Suppressor macrophage treated with lipopolysaccharide for 4 hours (primary cell): ENCODE measurements around the gene TMC1.

Source experiments
- DNase-seq: peaks from one replicate; pipeline ENCODE4 v3.0.0-alpha.2; 2020

The TMC1 gene

DNA sequence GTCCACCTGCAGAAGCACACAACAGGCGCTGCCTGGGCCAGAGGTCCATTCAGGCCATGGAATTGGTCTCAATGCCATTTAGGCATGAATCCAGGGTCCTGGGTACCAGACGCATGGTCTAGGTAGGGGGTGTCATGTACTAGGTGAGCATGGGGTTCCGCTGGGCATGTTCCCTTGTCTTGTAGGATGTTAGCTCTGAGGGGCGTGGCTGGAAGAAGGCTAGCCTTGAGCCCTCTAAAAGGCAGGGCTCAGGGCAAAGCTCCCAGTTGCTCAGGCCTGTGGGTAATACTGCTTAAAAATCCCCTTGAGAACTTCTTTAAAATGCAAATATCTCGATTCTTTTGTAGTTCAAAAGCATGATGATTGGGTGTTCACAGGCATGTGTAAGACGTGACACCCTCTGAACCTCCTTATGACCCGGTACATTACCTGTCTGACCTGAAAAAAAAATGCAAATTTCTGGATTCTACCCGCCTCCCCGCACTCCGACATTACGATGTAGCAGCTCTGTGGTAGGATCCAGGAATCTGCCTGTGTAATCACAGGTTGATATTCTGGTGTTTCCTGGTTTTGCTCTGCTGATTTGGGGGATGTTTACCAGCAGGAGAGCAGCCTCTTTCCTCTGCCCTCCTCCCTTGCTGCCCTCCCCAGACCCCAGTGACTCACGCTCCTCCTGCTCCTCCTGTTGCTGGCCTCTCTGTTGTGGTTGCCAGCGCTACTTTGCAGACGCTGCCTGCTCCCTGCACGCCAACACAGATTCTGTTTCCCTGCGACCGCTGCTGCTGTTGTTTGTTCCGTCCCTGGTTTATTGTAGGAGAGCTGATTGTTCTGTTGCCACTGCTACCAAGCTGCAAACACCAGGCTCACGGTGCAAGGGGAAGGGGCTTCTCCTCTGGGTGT lies 5.7 kb downstream of the TMC1 start:
- DNase-seq, result peak; percentile 77

GRCh38 chr9:72527801-72528195 lies 6.4 kb downstream of the TMC1 start:
- DNase-seq, result no peak

GRCh38 chr9:72529531-72529930 lies 8.1 kb downstream of the TMC1 start:
- DNase-seq, result no peak

GRCh38 chr9:72533322-72533721 lies 11.9 kb downstream of the TMC1 start:
- DNase-seq, result no peak

DNA sequence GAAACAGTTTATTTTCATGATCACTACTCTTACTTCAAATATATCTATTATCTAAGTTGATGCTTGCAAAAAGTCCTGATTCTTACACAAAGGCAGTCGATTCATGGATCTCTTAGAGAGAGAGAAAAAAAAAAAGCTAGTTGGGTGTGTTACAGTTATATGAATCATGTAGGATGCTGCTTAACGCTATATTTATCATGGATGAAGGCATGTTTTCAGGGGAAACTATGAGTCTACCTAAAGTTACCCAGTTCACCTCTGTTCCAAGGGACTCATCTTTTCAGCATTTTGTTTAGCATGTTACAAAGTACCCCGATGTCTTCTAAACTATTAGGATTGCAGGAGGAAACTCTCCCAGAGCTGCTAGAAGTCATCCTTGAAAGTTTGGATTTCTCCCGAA lies 13.5 kb downstream of the TMC1 start:
- DNase-seq, result no peak

DNA sequence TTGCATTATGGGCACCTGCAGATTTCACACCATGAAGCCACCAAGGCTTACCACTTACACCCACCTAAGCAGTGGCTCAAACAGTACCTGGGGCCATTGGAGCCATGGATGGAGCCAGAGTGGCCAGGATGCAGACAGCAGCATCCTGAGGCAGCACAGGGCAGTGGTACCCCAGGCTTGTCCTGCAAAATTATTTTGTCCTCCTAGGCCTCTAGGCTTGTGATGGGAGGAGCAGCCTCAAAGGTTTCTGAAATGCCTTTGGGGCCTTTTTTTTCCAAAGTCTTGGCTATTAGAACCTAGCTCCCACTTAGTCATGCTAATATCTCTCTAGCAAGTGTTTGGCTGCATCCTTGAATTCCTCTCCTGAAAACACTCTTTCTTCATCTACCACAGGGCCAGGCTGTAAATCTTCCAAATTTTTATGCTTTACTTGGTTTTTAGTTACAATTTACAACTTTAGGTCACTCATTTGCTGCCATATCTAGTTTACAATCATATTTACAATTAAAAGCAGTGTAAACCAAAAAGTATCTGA lies 15.7 kb downstream of the TMC1 start:
- DNase-seq, result no peak

DNA sequence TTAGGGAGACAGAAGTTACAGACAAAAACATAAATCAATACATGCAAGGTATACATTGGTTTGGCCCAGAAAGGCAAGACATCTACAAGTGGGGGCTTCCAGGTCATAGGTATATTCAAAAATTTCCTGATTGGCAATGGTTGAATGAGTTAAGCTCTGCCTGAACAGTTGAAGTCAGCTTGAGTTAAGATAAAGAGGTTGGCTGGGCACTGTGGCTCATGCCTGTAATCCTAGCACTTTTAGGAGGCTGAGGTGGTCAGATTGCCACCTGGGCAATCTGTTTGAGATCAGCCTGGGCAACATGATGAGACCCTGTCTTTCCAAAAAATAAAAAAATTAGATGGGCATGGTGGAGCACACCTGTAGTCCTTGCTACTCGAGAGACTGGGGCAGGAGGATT lies 16.3 kb downstream of the TMC1 start:
- DNase-seq, result no peak

GRCh38 chr9:72538921-72539702 lies 17.7 kb downstream of the TMC1 start:
- DNase-seq, result no peak

DNA sequence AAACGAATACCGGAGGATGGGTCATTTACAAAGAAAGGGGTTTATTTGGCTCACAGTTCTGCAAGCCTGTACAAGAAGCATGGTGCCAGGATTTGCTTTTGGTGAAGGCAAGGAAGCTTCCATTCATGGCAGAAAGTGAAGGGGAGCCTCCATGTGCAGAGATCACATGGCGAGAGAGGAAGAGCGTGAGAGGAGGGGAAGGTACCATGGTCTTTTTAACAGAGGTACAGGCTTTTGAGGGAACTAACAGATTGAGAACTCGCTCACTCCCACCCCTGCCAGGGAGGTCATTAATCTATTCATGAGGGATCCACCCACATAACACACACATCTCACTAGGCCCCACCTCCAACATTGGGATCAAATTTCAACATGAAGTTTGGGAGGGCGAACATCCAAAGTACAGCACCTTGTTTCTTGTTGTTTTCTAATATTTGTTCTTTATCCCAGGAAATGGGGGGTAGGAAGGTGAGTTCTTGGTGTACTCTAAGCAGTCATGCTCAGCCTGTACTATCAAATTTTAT lies 18.5 kb downstream of the TMC1 start:
- no peak for DNase-seq

GRCh38 chr9:72540348-72540873 lies 19.0 kb downstream of the TMC1 start:
- DNase-seq, result peak; percentile 47

- peak; percentile 17 for DNase-seq
Measured at GRCh38 chr9:72542537-72542833, 21.1 kb downstream of the TMC1 start.

DNA sequence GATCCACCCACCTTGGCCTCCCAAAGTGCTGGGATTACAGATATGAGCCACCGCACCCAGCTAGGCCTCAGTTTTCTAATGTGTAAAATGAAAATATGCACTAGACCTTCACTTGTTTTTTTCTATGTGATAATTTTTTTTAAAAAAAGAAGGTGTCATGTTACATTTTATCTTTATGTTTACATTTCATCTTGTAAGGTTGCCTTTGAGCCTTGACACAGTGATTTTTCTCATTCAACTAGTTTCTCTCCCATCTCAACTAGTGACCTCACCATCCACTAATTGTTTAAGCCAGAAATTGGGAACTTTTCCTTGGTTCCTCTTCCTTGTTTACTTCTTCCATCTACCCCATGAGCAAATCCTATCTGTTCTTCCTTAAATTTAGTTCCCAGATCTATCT lies 21.5 kb downstream of the TMC1 start:
- DNase-seq, result no peak

DNA sequence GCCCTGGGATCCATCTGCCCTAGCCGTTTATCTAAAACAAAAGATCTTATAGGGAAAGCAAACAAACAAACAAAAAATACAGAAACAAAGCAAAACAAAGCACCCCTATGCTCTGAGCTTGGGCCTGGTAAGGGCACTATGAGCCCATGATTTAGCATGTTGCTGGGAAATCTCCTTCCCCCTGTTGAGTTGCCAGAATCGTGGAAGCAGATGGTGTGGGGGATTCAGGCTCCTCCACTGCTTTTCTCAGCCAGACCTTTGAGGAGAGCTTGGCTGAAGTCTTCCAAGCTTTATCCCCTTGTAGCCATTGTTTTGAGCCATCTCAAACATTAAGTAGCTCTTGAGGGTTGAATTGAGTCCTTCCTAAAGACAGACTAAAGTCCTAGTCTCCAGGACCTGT lies 29.9 kb downstream of the TMC1 start:
- DNase-seq, result no peak

- no peak for DNase-seq
Measured at GRCh38 chr9:72552356-72552755, 30.9 kb downstream of the TMC1 start.

- no peak for DNase-seq
Measured at GRCh38 chr9:72554221-72554641, 32.8 kb downstream of the TMC1 start.

DNA sequence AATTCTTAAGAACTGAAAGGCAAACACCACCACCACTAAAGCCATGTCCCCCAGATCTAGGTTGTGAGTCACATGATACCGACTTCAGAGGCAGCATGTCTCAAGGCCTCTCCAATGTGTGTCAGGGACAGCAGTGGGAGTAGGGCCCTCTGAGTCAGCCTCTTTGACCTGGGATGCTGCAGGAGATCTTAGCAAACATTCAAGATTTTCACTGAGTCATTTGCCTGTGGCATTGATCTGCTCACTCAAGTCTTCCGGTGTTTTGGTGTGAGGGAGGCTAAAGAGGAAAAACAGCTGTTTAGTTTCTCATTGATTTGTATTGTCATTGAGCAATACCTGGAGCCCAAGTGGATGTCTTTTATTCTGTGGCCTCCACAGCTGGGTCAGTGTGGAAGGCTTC lies 36.1 kb downstream of the TMC1 start:
- peak; percentile 88 for DNase-seq

DNA sequence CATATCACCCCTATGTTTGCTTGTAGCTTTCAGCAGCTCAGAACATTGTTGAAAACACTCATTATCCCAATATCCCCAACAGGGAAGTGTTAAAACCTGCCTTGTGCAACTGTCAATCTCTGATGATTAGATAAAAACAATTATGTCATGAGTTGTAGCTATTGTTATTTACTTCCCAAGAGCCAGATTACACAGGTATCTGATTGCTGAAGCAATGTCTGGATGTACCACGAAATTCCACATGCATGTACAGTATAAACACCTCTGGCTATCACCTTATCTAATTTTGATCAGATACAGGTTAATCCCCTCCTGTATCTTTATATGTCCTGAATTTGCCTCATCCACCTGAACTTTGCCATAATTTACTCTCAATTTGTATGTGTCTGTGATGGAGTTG lies 38.7 kb downstream of the TMC1 start:
- DNase-seq, result no peak

- DNase-seq, result no peak
Measured at GRCh38 chr9:72563806-72564205, 42.4 kb downstream of the TMC1 start.

GRCh38 chr9:72564479-72565281 lies 43.3 kb downstream of the TMC1 start:
- peak; percentile 40 for DNase-seq

DNA sequence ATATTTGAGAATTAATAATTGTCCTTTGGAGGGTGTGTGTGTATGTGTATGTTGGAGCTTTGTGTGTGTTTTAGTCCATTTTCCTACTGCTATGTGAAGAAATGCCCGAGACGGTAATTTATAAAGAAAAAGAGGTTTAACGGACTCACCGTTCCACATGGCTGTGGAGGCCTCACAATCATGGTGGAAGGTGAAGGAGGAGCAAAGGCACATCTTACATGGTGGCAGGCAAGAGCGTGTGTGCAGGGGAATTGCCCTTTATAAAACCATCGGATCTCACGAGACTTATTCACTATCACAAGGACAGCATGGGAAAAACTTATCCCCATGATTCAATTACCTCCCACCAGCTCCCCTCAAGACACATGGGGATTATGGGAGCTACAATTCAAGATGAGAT lies 44.1 kb downstream of the TMC1 start:
- no peak for DNase-seq

DNA sequence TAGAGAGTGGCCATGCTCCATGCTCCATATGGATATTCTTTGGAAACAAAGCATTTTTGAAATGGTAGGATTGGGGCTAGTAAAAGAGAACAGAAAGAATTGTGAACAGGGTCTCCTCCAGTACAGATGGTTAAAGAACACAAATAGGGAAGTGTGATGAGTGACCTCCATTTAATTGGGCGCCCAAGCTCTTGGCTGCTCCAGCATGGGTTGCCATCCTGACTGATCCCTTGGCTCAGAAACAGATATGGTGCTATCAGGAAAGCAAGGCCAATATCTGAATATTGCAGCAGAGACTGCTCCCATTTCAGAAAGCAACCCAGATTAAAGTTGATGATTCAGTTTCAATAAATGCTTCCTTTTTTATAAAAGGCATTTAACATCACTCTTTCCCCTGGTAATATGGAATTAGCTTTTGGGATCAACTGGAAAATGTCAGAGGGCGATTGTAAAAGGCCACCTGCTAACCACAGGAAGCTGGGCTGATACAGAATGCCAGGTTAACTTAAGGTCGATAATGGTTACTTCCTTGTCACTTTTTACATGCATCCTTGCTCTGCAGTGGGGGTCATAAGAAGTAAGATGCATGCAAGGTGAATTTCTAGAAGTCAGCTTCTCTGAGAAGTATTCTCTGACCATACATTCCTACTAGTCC lies 52.9 kb downstream of the TMC1 start:
- DNase-seq, result no peak

DNA sequence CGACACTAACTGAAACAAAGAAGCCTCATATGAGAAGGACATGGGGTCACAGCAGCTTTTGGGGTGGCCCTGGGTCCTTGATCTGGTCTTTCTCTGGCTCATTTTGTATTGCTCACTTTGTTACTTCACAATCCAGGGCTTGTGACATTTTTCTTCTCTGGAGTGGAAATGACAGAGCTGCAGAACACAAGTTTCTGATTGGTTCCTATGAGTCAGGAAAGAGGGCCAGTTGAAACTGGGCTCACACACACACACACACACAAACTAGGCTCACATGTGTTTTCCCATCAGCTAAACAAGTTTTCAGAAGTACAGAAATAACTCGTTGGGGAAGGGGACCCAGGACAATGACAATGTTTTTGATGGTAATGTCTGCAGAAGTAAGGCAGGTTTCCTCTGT lies 54.3 kb downstream of the TMC1 start:
- no peak for DNase-seq
